ENCODE measurements around the gene SIAE. TPM values are rescaled to one million over a fixed set of nuclear protein-coding genes. Genes with fewer than 3 reads are reported as not detected.

The SIAE gene
- polyA plus RNA-seq (2011; rRNA removed) (42.1 and 43.8 TPM in 2 replicates), polyA minus RNA-seq (2011; rRNA and poly(A)+ RNA removed) (2.4 and 4.5 TPM in 2 replicates)

- Histone ChIP-seq H3K36me3 (ENCODE audit: control insufficient read depth, insufficient read depth, low read length) (no peaks in the 10 kb centered on the region), H3K27me3 (ENCODE audit: control insufficient read depth, insufficient read depth, low read length) (no peaks in the 10 kb centered on the region; the same call in 1 of the 2 replicates), H3K4me3 (ENCODE audit: low read depth, low read length) (peak within 1 kb of the TSS; percentile 96)
- CTCF ChIA-PET: interaction anchor here (0.6 to 6.5 kb wide), 11 partner anchors 17 to 883 kb away, joined by 3 to 78 read pairs (median 4); partner anchors contain the start of genes ESAM and MSANTD2
- no peak for TF ChIP-seq CTCF (IDR thresholded peaks at IDR 0.05; ENCODE audit: insufficient read depth, low read depth, low read length)
- POLR2A ChIA-PET: interaction anchor here (0.5 to 0.6 kb wide), 6 partner anchors 10 to 685 kb away, joined by 3 to 7 read pairs (median 4); partner anchors contain the start of gene MSANTD2
- peak; percentile 79 for DNase-seq (ENCODE audit: low read depth)
These were observed at the start of gene SIAE, which contains the start of gene SPA17 for GRCh38 chr11:124673333-124674167. Gene SIAE, minus strand, starts transcription at chr11:124673739. Its CDS starts 31 bp downstream, at chr11:124673708. Gene SPA17, plus strand, starts transcription at chr11:124673904. Its CDS starts 1,361 bp downstream, at chr11:124675265.

- Histone ChIP-seq H3K27me3 (ENCODE audit: control insufficient read depth, insufficient read depth, low read length) (peaks cover 38% of the 10 kb centered on the region), H3K36me3 (ENCODE audit: control insufficient read depth, insufficient read depth, low read length) (no peaks in the 10 kb centered on the region), H3K4me3 (ENCODE audit: low read depth, low read length) (no peak overlapping the region)
- ChIA-PET CTCF (no interaction called here), POLR2A (no interaction called here)
- DNase-seq (ENCODE audit: low read depth): no peak
- TF ChIP-seq CTCF (IDR thresholded peaks at IDR 0.05; ENCODE audit: insufficient read depth, low read depth, low read length): no peak
These were observed 48.6 kb upstream of the SIAE start for GRCh38 chr11:124722176-124722575.

GRCh38 chr11:124719534-124719933 is 46.0 kb upstream of the SIAE start:
- TF ChIP-seq CTCF (IDR thresholded peaks at IDR 0.05; ENCODE audit: insufficient read depth, low read depth, low read length): no peak
- no peak for DNase-seq (ENCODE audit: low read depth)
- ChIA-PET POLR2A (no interaction called here), CTCF (interaction anchor here (1.5 to 1.7 kb wide), 3 partner anchors 11 to 27 kb away, joined by 3 to 4 read pairs (median 4); partner anchors contain the start of gene NRGN)
- Histone ChIP-seq H3K4me3 (ENCODE audit: low read depth, low read length) (no peak overlapping the region), H3K27me3 (ENCODE audit: control insufficient read depth, insufficient read depth, low read length) (peaks cover 40% of the 10 kb centered on the region), H3K36me3 (ENCODE audit: control insufficient read depth, insufficient read depth, low read length) (no peaks in the 10 kb centered on the region)

GRCh38 chr11:124718801-124719200 is 45.3 kb upstream of the SIAE start:
- Histone ChIP-seq H3K27me3 (ENCODE audit: control insufficient read depth, insufficient read depth, low read length) (peaks cover 40% of the 10 kb centered on the region), H3K4me3 (ENCODE audit: low read depth, low read length) (no peak overlapping the region), H3K36me3 (ENCODE audit: control insufficient read depth, insufficient read depth, low read length) (no peaks in the 10 kb centered on the region)
- CTCF ChIA-PET: no interaction called here
- POLR2A ChIA-PET: no interaction called here
- DNase-seq (ENCODE audit: low read depth): no peak
- no peak for TF ChIP-seq CTCF (IDR thresholded peaks at IDR 0.05; ENCODE audit: insufficient read depth, low read depth, low read length)
